GM19238 (cell line): Measurements from ENCODE around the gene DEXI.
"Not testable (repeated sequence)": the region's sequence is repeated elsewhere in the genome, so short reads cannot be mapped to it uniquely, and the experiment has no call there.

Source experiments
- DNase-seq: peaks from one replicate; pipeline ENCODE4 v3.0.0; 2011; ENCODE audit warnings: low spot score; ENCODE audit not compliant: insufficient read length

The DEXI gene

DNA sequence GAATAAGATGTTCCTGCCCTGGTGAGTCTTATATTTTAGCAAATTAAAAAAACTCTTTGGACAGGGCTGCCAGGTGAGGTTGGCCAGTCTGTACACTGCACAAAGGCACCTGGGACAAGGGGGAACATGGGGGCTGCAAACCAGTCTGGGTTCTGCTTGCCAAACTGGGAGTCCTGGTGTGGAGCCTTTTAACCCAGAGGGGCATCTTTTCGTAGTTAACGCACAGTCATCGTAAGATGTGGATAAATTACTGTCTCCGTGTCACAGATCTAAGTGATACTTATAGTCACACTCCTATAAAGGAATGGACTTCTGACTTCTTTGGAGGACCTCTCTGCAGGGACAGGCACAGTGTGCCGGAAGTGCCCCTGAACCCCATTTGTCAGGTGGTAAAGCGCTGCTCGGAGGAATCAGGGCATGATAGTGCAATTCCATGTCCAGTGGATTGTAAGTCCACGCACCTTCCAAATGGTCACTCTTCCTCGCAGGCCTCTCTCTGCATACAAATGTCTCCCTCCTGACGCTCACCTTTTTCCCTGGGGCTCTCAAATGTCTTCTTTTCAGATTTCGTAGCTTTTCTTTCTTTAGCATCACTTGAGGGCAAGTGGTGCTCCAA, 14.7 kb downstream of the DEXI start:
- no peak for DNase-seq

DNA sequence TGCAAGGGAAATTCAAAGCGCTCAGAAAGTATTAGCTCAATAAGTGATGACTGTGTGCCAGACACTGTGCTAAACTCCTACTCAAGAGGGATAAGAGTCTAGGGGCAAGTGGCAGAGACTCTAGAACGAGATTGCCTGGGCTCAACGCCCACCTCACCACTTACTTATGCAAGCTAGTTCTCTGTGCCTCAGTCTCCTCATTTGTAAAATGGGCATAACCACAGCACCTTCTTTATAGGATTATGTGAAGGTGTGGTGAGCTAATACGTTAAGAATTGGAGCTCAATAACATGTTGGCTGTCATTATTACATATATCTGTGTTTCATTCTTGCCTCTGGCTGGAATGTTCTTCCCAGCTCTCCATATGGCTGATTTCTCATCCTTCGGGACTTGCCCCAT, 15.4 kb downstream of the DEXI start:
- no peak for DNase-seq

DNA sequence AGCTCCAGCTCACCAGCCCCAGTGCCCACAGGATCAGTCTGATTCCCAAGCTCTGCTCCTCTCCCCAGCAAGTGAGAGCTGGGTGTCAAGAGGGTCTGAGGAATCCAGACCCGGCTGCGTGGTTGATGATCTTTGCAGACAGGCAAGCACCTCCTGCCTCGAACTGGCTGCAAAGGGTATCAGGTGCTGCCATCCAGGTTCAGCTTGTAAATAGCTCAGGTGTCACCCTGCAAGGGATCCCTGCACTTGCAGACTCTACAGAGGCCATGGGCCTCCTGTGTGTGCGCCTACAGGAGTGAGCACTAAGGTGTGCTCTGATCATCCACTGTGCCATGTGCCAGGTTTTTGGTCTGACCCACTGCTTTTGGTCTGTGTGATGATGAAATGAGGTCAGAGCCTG, 16.2 kb downstream of the DEXI start:
- DNase-seq = no peak

DNA sequence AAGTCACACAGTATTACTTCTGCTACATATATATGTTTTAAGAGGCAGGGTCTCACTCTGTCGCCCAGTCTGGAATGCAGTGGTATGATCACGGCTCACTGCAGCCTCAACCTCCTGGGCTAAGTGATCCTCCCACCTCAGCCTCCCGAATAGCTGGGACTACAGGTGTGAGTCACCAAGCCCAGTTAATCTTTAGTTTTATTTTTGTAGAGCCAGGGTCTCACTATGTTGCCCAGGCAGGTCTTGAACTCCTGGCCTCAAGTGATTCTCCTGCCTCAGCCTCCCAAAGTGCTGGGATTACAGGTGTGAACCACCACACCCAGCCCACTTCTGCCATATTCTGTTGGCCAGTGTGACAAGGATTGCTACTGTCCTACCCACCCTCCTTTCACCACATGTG, 17.0 kb downstream of the DEXI start:
- not testable (repeated sequence) for DNase-seq

DNA sequence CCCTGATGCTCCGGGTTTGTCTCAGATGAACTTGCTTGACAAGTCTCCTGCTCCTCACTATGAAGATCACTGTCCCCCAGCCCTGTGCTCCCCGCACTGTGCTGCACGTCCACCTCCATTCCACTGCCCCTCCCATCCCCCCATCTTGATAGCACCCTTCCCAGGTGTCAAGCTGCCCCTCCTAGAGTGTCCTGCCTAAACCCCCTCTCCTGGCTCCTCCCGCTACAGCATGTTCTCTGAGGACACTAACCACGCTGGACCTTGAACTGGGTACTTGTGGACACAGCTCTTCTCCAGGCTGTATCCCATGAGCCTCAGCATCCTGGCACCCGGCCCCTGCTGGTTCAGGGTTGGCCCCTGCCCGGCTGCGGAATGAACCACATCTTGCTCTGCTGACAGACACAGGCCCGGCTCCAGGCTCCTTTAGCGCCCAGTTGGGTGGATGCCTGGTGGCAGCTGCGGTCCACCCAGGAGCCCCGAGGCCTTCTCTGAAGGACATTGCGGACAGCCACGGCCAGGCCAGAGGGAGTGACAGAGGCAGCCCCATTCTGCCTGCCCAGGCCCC, 18.5 kb downstream of the DEXI start:
- no peak for DNase-seq

DNA sequence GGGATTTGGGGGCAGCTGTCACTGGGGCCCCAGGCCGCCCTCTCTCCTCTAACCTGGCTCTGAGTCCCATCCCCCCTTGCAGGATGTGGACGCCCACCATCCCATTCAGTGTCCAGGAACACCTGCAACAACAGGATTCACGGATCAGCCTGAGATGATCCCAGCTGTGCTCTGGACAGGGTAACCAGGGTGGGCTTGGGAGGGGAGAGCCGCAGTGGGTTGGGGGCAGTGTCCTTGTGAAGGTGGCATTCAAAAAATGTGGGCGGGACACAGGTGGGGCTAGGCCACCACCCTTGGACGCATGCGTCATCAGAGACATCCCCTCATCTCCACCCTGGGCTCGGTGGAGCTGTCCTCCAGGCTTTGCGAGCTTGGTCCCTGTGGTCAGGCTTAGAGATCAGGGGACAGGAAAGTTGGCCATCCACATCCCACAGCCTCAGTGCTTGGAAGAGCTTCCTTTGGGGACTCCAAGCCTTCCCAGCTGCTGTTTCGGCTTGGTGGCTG, 19.1 kb downstream of the DEXI start:
- no peak for DNase-seq

DNA sequence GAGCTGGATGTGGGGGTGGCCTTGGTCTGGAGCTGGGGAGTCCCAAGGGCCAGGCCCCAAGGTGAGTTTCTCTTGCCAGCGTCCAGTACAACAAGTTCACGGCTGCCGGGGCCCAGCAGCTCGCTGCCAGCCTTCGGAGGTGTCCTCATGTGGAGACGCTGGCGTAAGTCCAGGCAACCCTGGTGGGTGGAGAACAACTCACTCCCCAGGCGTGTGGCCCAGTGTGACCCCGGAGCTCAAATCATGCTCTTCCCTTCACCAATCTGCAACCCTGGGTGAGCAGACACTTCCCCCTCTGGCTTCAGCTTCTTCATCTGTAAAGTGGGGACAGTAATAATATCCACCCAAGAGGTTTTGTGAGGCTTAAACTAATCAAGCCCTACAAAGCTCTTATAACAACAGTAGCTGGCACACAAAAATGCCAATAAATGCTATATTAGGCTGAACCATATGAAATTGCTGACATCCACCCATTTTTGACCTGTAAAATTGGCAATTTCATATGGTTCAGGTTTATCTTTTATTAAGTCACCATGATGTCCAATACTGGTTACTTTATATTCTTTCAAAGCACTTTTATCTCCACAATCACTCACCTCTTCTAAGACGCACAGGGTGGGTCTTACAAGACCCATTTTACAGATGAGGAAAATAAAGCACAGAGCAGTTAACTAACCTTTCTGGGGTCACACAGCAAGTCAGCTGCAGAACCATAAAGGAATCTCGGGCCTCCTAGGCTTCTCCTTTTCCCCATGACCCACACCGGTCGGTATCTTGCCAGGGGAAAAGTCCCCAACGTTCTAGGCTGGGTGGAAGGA, 19.7 kb downstream of the DEXI start:
- no peak for DNase-seq

DNA sequence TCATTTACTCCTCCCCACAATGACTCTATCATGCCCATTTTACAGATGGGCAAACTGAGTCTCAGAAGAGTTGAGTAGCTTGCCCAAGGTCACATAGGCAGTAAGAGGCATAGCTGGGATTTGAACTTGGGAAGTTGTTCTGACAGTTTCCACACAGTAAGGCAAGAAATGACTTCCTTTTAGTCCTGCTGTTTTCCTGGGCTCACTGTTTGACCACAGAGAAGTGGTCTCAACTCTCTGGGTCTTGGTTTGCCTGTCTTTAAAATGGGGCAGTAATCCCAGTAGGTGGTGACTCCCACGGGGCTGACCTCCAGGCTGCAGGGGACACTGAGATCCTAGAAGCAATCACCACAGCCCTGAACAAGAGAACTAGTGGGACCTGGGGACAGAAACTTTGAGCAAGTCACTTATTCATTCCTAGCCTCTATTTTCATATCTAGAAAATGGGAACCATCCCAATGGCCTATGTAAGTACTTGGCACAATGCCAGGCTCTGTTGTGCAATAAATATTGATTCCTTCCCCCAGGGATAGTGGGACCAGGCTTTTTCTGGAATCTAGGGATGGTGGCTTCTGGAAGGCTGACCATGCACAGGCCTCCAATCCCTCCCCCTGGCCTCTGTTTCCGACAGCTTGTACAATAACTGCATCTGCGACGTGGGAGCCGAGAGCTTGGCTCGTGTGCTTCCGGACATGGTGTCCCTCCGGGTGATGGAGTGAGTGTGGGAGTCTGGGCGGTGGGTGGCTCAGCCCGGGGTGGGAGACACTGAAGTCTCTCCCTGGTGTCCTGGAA, 20.5 kb downstream of the DEXI start:
- no peak for DNase-seq

DNA sequence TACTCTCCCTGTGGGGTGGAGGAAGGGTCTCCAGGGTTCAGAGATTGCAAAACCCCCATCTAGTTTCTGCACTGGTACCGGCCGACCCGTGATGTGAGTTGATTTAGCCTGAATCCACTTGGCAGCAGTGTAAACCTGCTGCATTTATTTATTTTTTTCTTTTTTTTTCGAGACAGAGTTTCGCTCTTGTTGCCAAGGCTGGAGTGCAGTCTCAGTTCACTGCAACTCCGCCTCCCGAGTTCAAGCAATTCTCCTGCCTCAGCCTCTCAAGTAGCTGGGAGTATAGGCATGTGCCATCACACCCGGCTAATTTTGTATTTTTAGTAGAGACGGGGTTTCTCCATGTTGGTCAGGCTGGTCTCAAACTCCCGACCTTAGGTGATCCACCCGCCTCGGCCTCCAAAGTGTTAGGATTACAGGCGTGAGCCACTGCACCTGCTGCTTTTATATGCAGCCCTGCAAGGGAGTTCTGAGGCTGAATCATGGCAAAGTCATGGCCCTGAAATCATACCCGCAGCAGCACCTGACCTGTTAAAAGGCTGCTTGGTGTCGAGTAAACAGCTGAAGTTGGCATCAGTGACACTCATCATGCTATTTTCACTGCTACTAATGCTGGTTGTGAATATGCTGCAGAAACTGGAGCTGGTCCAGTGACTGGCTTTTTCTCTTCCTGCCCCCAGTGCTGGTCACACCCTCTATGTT, 21.4 kb downstream of the DEXI start:
- DNase-seq = no peak

DNA sequence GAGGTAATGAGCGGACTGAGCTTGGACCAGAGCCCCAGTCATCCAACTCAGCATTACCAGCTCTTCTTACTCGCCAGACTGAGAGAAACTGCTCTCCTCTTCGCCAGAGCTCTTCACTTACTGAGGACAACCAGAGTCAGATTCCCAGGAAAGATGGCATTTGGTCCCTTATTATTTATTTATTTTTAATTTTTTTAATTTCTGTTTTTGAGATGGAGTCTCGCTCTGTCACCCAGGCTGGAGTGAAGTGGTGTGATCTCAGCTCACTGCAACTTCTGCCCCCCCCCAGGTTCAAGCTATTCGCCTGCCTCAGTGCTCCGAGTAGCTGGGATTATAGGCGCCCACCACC, 23.3 kb downstream of the DEXI start:
- no peak for DNase-seq

DNA sequence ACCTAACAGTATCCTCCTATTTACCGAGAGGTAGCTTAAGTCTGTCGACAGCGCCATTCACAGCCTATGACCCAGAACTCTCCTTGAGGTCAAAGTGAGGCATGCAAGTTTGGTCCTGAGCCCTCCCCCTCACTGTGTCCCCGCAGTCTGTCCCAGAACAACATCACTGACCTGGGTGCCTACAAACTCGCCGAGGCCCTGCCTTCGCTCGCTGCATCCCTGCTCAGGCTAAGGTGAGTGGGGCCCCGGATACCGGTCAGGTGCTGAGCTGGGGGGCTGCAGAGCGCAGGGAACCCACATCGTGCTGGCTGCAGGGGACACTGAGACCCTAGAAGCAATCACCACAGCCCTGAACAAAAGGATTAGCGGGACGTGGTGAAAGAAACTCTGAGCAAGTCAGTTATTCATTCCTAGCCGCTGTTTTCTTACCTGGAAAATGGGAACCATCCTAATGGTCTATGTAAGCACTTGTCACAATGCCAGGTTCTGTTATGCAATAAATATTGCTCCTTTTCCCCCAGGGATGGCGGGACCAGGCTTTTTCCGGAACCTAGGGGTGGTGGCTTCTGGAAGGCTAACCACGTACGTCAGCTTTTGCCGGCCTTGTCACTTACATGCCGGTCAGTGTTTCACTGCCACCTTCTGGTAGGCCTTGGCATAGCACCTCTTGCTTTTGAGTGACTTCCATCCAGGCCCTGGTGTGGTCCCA, 23.8 kb downstream of the DEXI start:
- peak; percentile 79 for DNase-seq

DNA sequence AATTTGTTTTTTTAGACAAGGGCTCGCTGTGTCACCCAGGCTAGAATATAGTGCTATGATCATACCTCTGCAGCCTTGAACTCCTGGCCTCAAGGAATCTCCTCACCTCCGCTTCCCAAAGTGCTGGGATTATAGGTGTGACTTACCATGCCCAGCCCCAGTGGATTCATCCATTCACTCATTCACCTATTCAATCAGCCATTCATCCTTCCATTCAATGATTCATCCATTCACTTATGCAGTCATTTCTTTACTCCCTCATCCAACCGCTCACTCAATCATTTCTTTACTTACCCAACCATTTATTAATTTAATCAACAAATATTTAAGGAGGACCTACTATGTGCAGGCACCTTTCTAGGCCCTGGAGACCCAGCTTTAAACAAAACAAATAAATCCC, 25.7 kb downstream of the DEXI start:
- no peak for DNase-seq

DNA sequence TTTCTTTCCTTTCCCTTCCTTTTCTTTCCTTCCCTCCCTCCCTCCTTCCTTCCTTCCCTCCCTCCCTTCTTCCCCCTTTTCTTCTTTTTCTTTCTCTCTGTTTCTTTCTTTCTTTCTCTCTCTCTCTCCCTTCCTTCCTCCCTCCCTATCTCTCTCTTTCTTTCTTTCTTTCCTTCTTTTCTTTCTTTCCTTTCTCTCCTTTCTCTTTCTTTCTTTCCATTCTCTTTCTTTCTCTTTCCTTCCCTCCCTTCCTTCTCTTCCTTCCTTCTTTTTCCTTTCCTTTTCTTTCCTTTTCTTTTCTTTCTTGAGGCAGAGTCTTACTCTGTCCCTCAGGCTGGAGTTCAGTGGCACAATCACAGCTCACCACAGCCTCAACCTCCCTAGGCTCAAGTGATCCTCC, 31.0 kb downstream of the DEXI start:
- no peak for DNase-seq

DNA sequence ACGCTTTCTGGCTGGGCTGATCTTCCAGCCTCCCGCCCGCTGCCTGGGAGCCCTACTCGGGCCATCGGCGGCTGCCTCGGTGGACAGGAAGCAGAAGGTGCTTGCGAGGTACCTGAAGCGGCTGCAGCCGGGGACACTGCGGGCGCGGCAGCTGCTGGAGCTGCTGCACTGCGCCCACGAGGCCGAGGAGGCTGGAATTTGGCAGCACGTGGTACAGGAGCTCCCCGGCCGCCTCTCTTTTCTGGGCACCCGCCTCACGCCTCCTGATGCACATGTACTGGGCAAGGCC, 34.6 kb downstream of the DEXI start:
- no peak for DNase-seq

DNA sequence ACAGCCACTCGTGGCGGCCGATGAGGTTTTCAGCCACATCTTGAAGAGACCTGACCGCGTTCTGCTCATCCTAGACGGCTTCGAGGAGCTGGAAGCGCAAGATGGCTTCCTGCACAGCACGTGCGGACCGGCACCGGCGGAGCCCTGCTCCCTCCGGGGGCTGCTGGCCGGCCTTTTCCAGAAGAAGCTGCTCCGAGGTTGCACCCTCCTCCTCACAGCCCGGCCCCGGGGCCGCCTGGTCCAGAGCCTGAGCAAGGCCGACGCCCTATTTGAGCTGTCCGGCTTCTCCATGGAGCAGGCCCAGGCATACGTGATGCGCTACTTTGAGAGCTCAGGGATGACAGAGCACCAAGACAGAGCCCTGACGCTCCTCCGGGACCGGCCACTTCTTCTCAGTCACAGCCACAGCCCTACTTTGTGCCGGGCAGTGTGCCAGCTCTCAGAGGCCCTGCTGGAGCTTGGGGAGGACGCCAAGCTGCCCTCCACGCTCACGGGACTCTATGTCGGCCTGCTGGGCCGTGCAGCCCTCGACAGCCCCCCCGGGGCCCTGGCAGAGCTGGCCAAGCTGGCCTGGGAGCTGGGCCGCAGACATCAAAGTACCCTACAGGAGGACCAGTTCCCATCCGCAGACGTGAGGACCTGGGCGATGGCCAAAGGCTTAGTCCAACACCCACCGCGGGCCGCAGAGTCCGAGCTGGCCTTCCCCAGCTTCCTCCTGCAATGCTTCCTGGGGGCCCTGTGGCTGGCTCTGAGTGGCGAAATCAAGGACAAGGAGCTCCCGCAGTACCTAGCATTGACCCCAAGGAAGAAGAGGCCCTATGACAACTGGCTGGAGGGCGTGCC, 35.1 kb downstream of the DEXI start:
- no peak for DNase-seq

DNA sequence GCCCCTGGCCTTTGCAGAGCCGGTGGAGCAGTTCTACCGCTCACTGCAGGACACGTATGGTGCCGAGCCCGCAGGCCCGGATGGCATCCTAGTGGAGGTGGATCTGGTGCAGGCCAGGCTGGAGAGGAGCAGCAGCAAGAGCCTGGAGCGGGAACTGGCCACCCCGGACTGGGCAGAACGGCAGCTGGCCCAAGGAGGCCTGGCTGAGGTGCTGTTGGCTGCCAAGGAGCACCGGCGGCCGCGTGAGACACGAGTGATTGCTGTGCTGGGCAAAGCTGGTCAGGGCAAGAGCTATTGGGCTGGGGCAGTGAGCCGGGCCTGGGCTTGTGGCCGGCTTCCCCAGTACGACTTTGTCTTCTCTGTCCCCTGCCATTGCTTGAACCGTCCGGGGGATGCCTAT, 35.8 kb downstream of the DEXI start:
- no peak for DNase-seq

DNA sequence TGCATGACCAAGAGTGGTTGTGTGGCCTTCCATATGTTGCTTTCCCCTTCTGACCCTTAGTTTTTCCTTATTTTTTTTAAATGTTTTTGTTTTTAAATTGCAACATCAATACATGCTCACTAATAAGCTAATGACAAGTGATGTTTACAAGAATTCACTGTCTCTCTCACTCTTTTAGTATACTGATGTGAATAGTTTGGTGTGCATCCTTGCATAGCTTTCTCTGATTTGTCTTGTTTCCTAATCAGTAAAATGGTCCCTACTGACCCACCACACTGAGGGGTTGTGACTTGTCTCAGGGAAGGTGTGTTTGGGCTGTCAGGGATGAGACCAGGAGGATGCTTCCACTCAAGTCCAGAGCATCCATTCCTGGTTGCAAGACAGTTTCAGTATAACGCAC, 39.3 kb downstream of the DEXI start:
- DNase-seq = no peak

DNA sequence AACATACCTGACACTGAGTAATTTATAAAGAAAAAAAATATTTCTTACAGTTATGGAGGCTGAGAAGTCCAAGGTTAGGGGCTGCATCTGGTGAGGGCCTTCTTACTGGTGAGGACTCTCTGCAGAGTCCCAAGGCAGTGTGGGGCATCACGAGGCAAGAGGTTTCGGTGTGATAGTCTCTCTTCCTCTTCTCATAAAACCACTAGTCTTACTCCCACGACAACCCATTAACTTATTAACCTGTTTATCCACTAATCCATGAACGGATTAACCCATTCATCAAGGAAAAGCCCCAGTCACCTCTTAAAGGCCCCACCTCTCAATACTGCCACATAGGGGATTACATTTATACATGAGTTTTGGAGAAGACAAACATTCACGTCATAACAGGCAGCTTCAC, 45.1 kb downstream of the DEXI start:
- DNase-seq = no peak

DNA sequence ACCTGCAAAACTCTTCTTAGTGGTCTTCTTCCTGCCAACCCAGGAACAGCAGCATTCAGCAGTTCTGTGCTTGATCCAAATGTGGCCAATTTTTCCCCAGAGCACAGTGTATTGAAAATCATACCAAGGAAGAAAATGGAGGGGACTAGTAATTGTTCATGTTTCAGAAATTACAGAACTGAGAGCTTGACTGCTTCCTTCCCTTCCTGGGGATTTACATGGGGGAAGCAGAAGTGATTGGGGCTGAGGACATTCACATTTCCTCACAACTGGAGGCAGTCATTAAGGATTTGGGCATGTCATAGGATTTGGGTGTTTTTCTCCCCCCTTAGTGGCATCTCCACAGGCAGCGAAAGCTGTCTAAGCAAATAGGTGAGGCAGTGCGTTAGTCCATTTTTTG, 45.5 kb downstream of the DEXI start:
- no peak for DNase-seq

DNA sequence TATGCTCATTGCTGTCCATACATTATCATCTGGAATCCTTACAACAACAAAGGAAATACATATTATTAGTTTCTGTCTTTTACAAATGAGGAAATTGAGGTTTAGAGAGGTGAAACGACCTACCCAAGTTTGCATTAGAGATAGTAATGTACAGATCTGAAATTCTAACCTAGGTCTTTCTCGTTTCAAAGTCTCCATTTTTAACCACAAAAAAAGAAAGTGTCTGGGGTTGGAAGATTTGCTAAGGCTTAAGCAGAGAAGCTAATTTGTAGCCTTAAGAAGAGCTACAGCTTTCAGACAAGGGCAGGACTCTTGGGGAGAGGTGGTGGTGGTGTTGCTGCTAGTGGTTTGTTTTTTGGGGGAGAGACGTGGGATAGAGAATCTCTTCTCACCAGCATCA, 46.1 kb downstream of the DEXI start:
- no peak for DNase-seq
